NCI-H1105 treated with DMSO at 0.1 percent for 48 hours (cell line): ENCODE results near the gene ZNF37A.
"Not testable (repeated sequence)": the region's sequence is repeated elsewhere in the genome, so short reads cannot be mapped to it uniquely, and the experiment has no call there.

Experiments
- DNase-seq: peaks from one replicate; lab custom pipeline; 2025; lab: John Stamatoyannopoulos, UW

ZNF37A gene

GRCh38 chr10:38094158-38094926 lies at the start of gene ZNF37A:
ZNF37A (plus strand) TSS chr10:38094337; CDS start chr10:38096618, 2,281 bp downstream.
- DNase-seq: peak; percentile 64

DNA sequence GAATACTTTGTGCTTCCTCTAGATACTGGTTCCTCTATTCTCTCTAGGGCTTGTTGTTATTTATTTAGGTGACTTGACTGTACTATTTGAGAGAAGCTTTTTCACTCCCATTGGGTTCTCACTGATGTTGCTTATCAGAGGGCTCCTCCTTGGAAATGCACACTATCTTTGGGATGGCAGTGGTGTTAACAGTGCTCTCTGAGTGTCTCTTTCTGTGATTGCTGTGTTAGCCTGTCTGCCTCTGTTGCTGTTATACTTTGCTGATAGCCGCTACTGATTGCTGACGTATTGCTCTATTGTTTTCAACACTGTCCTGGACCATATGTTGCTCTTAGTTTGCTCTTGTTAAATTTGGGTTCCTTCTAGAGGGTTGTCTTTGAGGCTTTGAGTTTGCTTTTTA lies 49.0 kb upstream of the ZNF37A start:
- no peak for DNase-seq

DNA sequence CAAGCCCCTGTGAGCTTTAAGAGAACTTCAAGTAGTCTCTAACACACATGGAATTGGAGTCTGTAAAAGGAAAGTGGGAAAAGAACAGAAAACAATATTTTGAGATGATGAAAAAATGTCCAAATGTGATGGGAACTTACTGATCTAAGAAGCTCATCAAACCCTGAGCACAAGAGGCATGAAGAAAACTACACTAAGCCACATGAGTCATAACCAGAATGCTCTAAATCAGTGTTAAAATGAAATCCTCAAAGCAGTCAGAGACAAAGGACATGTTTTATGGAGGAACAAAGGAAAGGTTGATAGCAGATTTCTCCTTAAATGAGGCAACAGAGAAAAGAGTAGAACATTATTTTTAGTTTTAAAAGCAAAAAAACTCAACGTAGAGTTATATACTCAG lies 46.5 kb upstream of the ZNF37A start:
- DNase-seq: no peak

DNA sequence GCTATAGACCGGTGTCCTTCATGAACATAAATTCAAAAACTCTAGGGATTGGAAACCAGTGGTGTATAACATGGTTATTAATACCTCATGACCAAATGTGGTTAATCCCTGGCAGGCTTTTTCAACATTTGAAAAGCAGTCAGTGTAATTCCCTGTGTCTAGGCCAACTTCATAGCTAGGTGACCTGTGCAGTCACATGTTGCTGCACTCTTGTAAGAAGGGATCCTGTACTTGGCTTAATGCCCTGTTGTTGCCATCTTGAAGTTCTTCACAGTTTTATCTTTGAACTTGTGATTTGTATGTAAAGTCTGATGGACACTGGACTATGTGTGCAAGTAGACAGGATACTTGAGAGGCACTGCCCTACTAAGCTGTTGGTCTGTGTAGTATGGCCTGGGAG lies 43.9 kb upstream of the ZNF37A start:
- DNase-seq: no peak

DNA sequence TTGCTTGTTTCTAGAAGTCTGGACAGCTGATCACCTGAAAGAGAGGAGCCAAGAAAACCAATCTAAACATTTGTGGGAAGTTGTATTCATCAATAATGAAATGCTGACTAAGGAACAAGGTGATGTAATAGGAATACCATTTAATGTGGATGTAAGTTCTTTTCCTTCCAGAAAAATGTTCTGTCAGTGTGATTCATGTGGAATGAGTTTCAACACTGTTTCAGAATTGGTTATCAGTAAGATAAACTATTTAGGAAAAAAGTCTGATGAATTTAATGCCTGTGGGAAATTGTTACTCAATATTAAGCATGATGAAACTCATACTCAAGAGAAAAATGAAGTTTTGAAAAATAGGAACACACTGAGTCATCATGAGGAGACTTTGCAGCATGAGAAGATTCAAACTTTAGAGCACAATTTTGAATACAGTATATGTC lies 39.8 kb upstream of the ZNF37A start:
- no peak for DNase-seq

- not testable (repeated sequence) for DNase-seq
These were observed 38.8 kb upstream of the ZNF37A start for GRCh38 chr10:38055274-38055894.

- DNase-seq: not testable (repeated sequence)
These were observed 24.5 kb upstream of the ZNF37A start for GRCh38 chr10:38069663-38070062.

DNA sequence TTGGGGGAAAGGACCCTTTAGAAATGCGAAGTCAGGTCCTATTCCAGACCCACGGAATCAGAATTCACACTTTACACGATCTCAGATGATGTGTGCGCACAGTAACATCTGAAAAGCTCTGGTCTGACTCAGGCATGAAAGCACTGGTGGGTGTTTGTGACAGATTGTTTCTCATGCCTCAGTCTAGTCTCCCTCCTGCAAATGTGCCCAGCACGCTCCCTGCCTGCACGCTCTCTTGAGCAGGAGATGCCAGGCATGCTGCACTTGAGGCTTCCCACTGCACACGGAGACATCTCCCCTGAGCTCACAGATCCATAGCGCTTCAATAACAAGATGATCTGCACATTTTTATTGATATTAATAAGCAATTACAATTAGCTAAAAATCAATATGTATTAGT lies 23.6 kb upstream of the ZNF37A start:
- no peak for DNase-seq

DNA sequence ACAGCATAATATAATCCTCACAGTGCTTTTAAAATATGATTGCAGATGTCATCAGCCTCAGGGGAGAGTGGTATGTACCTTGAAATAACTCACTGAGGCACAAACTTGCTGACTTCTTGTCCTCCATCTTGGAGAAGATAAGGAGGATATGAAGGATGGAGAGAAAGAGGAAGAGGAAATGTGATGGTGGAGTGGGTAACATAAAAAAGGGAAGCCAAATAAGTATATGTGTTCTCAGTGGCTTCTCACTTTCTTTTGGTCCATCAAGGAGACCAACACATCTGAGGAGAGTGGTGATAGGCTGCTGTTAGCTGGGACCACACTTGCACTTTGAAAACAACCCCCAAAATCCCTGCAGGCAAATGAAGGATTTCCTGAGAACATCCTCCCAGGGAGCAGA lies 21.6 kb upstream of the ZNF37A start:
- no peak for DNase-seq

GRCh38 chr10:38076687-38077086 lies 17.4 kb upstream of the ZNF37A start:
- no peak for DNase-seq

DNA sequence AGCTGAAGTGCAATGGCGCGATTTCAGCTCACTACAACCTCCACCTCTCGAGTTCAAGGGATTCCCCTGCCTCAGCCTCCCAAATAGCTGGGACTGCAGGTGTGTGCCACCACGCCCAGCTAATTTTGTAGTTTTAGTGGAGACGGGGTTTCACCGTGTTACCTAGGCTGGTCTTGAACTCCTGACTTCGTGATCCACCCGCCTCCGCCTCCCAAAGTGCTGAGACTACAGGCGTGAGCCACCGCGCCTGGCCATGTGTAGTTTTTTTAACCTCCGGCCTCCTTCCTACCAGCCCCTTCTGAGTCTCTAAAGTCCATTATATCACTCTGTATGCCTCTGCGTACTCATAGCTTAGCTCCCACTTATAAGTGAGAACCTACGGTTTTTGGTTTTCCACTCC lies 819 bp upstream of the ZNF37A start:
- not testable (repeated sequence) for DNase-seq

DNA sequence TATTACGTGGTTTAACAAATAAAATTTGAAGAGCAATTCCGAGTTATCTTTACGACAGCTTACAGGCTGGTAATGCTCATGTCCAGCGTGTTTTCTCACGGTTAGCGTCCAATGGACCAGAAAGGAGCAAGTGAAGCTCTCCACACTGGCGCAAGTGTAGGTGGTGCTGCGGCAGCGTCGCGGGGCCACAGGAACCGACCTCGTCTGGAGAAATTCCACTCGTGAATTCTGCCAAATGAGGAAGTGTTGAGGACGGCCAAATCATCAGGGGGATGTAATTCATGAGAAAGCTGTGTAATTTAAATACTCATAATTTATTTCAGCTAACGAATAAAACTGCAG lies 350 bp upstream of the ZNF37A start:
- DNase-seq: no peak

- no peak for DNase-seq
These were observed 914 bp downstream of the ZNF37A start for GRCh38 chr10:38094927-38095574.

GRCh38 chr10:38102880-38103279 lies 8.7 kb downstream of the ZNF37A start:
- no peak for DNase-seq

DNA sequence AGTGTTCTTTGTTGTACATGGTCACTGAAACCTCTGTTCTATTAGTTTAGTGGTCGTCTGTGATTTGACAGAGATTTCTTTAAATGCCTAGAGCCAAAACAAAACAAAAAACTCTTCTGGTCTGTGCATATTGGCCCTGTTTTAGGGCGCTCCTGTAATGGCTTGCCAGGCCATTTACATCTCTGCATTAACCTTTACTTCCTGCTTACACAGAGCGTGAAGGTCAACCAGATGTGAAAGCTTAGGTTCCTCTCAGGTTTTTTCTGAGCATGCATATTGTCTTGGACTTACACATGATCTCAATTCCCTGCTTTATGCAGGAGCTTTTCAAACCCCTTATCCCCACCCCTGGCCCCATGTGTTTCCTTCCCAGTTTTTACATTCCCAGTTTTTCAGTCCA lies 9.6 kb downstream of the ZNF37A start:
- DNase-seq: no peak

GRCh38 chr10:38112159-38112558 lies 18.0 kb downstream of the ZNF37A start:
- DNase-seq: no peak

- no peak for DNase-seq
These were observed 24.1 kb downstream of the ZNF37A start for GRCh38 chr10:38118072-38118807.

DNA sequence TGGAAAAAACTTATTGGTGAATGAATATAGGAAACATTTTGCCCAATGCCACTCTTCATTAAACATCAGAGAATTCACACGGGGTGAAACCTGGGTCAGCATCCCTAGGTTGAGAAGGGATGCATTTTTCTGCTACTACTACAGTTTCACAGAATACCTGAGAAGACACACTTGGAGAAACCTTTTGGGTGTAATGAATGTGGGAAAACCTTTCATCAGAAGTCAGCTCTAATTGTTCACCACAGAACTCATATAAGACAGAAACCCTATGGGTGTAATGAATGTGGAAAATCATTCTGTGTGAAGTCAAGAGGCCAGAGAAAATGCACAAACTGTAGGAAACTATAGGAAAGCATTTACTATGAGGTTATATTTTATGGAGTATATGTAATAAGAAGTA lies 24.9 kb downstream of the ZNF37A start:
- no peak for DNase-seq

GRCh38 chr10:38127812-38128211 lies 33.7 kb downstream of the ZNF37A start:
- no peak for DNase-seq

DNA sequence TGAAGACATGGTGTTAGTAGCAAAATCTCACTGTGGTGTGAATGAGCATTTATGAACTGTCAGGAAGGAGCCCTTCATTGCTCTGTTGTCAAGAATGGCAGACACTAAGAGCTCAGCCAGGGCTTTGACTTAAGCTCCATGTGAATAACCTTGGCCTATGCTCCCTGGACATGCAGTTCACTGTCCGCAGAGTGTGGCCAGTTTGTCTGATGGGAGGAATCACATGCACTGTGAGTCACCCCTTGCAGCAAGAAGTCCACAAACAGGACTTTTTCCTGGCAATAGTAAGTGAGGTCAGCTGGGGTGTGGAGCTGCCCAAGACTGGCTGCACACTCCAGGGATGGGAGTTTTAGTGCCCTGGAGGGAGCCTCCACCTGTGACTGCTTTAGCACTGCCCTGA lies 49.5 kb downstream of the ZNF37A start:
- no peak for DNase-seq

DNA sequence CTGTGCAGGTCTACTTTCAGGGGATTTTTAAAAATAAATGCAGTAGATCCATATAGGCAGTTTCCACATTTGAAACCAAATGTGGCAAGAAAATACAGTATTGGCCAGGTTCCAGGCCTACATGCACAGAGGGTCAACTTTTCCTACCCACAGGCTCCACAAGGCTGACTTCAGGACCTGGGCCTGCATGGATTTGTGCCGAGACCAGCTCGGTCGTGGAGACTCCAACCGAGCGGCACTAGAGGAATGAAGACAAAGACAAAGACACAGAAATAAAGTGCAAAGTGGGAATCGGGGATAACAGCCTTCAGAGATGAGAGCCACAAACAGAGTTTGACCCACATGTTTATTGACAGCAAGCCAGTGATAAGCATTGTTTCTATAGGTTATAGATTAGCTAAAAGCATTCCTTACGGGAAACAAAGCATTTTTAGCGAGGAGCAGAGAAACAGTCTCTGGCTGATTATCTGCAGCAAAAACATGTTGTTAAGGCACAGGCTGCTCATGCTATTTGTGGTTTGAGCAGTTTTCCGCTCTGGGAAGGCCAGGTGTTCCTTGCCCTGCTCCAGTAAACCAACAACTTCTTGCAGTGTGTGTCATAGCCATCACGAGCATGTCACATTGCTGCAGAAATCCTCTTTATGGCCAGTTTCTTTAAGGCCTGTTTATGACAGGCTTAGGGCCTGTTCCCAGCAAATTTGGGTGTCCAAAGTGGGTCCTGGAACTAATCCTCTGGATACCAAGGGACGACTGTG lies 52.6 kb downstream of the ZNF37A start:
- DNase-seq: no peak

- no peak for DNase-seq
These were observed 53.5 kb downstream of the ZNF37A start for GRCh38 chr10:38147686-38148085.
